Peyer's patch (tissue), 4 donors: ENCODE data around the gene TBXAS1. TPM values are rescaled to one million over a fixed set of nuclear protein-coding genes. Genes with fewer than 3 reads are reported as not detected.
"Not testable (repeated sequence)": the region's sequence is repeated elsewhere in the genome, so short reads cannot be mapped to it uniquely, and the experiment has no call there.

Experiments
- DNase-seq, 3 donors: peaks; one replicate each; pipeline ENCODE4 v3.0.0-alpha.2; 2017 to 2019
- H3K27ac ChIP-seq, 4 donors: fragments of 200-600 bp; sonication (generic); one replicate each; pipeline ENCODE4 v1.5.1; 2016 to 2019
- H3K27me3 ChIP-seq, 2 donors: fragments of 200-600 bp; sonication (generic); one replicate each; pipeline ENCODE4 v1.5.1; 2019
- H3K36me3 ChIP-seq, 3 donors: fragments of 200-600 bp; sonication (generic); one replicate each; pipeline ENCODE4 v1.5.1; 2016 to 2019
- H3K4me1 ChIP-seq, 4 donors: fragments of 200-600 bp; sonication (generic); one replicate each; pipeline ENCODE4 v1.5.1; 2016 to 2019
- H3K4me3 ChIP-seq, 4 donors: fragments of 200-600 bp; sonication (generic); 1 replicate in 3 of 4; 2 replicates in 1 of 4; pipeline ENCODE4 v1.5.1; 2016 to 2019; ENCODE audit warnings: mild to moderate bottlenecking in 1 of 4
- H3K9me3 ChIP-seq, 4 donors: fragments of 200-600 bp; sonication (generic); one replicate each; pipeline ENCODE4 v1.5.1; 2016 to 2019; ENCODE audit warnings: mild to moderate bottlenecking in 1 of 4
- CTCF ChIP-seq, 6 experiments: fragments of 450-650 bp in 4 of 6; fragments of 200-600 bp in 2 of 6; sonication (generic) in 1 of 6; IDR thresholded peaks; one replicate each; pipeline ENCODE4 v1.5.1; 2017 to 2019; ENCODE audit warnings: antibody characterized with exemption in 6 of 6, mild to moderate bottlenecking in 3 of 6, moderate library complexity in 1 of 6
- POLR2A ChIP-seq, 2 donors: fragments of 450-650 bp; IDR thresholded peaks; one replicate each; pipeline ENCODE4 v1.5.1; 2017; ENCODE audit warnings: antibody characterized with exemption in 2 of 2, mild to moderate bottlenecking in 2 of 2, moderate library complexity in 2 of 2
- total RNA-seq, 4 donors: library from RNA; depleted of rRNA; stranded (reverse); fragments of >200 nt; gene quantifications; one replicate each; pipeline ENCODE4 v1.1.0, GENCODE V29; 2016

Gene TBXAS1
- total RNA-seq, 4 donors from 2014 or later: 11.2 to 227 (median 33.9) TPM

GRCh38 chr7:139898483-139898882, 69.4 kb downstream of the TBXAS1 start:
- no peaks in the 10 kb centered on the region for H3K4me1 ChIP-seq
- no peaks in the 10 kb centered on the region for H3K9me3 ChIP-seq
- DNase-seq: no peak
- H3K36me3 ChIP-seq: no peaks in the 10 kb centered on the region
- no peak for TF ChIP-seq POLR2A (IDR thresholded peaks at IDR 0.05)
- no peak for TF ChIP-seq CTCF (IDR thresholded peaks at IDR 0.05)
- no peaks in the 10 kb centered on the region for H3K27me3 ChIP-seq
- no peak overlapping the region for H3K27ac ChIP-seq
- no peak overlapping the region for H3K4me3 ChIP-seq

DNA sequence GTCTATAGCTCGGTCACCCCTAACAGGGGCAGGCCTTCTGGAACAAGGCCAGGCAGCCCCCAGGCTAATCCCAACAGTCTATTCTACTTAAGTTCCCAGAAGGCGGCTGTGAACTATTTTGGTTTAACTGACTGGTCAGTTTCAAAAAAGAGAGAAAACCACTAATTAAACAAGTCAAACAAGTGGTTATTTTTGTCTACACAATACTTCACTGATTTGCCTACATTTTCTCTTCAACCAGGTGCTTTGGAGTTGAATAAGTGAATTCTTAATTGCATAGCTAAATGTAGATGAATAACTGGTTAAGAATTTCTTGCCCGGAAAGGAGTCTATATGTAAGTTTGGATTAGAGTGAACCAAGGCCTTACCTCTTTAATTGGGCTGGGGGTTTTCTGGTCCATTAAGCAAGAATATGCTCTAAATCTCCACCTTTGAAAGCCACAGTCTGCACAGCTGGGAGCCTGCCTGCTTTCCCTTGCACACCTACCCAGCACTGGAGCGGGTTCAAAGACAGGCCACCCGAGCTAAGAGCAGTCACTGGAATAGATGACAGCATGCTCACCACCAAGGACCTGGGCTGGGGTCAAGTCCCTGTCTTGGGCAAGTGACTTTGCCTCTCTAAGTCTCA, 70.4 kb downstream of the TBXAS1 start:
- TF ChIP-seq CTCF (IDR thresholded peaks at IDR 0.05) (no peak), POLR2A (IDR thresholded peaks at IDR 0.05) (no peak)
- no peaks in the 10 kb centered on the region for H3K27me3 ChIP-seq
- H3K4me3 ChIP-seq: no peak overlapping the region
- DNase-seq: no peak
- no peaks in the 10 kb centered on the region for H3K36me3 ChIP-seq
- no peak overlapping the region for H3K27ac ChIP-seq
- H3K4me1 ChIP-seq: no peaks in the 10 kb centered on the region
- no peaks in the 10 kb centered on the region for H3K9me3 ChIP-seq

DNA sequence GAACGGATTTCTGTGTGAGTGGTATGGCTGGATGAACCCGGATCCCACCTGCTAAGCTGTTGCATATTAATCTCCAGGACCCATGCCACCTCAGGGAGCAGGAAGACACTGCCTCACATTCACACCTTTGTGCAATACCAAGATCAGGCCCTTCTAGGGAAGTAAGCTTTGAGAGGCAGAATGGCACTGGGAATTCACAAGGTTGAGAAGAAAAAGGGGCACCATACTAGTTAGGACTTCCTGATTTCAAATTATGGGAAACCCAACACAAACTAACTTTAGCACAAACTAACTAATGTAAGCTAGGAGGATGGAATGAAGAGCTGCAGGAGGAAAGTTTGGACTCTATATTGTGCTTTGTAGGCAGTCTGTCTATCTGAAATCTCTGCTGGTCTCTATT, 71.3 kb downstream of the TBXAS1 start:
- Histone ChIP-seq H3K36me3 (no peaks in the 10 kb centered on the region), H3K4me1 (no peaks in the 10 kb centered on the region), H3K27ac (no peak overlapping the region), H3K4me3 (no peak overlapping the region), H3K9me3 (no peaks in the 10 kb centered on the region), H3K27me3 (no peaks in the 10 kb centered on the region)
- DNase-seq: no peak
- TF ChIP-seq POLR2A (IDR thresholded peaks at IDR 0.05): no peak

DNA sequence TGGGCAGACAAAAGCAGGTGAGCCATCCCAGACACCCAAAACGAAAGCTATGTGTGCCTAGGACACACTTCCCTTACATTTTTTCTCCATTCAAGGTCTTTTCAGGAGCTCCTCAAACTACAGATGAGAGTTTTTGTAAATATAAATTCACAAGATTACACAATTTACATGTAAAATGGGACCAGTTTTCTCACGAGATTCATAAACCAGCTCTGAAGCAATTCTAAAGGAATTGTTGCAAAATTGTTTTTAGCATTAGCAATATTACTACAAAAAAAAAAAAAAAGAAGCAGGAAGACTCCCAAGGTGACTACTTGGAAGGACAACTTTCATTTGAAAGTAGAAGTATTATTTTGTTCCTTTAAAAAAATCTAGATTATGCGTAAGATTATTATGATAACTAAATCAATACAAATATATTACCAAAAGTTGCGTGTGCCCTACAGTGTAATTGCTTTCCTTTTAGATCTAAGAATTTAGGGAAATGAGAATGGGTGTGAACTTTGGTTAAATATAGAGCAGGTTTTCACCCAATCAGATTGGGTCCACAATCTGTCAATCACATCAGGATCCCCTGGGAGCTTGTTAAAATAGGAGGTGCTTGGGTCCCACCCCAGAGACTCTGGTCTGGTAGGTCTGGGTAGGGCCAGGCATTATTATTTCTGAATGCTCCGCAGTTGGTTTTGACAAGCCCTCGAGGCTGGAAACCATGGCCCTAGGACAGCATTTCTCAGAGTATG, 72.2 kb downstream of the TBXAS1 start:
- H3K27ac ChIP-seq: no peak overlapping the region
- TF ChIP-seq CTCF (IDR thresholded peaks at IDR 0.05) (no peak), POLR2A (IDR thresholded peaks at IDR 0.05) (no peak)

GRCh38 chr7:139901901-139902300, 72.8 kb downstream of the TBXAS1 start:
- H3K4me3 ChIP-seq: no peak overlapping the region
- no peak for DNase-seq
- no peaks in the 10 kb centered on the region for H3K27me3 ChIP-seq
- no peak overlapping the region for H3K27ac ChIP-seq
- no peaks in the 10 kb centered on the region for H3K36me3 ChIP-seq
- no peak for TF ChIP-seq CTCF (IDR thresholded peaks at IDR 0.05)
- TF ChIP-seq POLR2A (IDR thresholded peaks at IDR 0.05): no peak
- H3K4me1 ChIP-seq: no peaks in the 10 kb centered on the region
- no peaks in the 10 kb centered on the region for H3K9me3 ChIP-seq

More for the DNA sequence above, 72.2 kb downstream of the TBXAS1 start:
- Histone ChIP-seq H3K4me3 (no peak overlapping the region), H3K27me3 (no peaks in the 10 kb centered on the region), H3K4me1 (no peaks in the 10 kb centered on the region), H3K36me3 (no peaks in the 10 kb centered on the region), H3K9me3 (no peaks in the 10 kb centered on the region)
- no peak for DNase-seq

- no peaks in the 10 kb centered on the region for H3K36me3 ChIP-seq
- no peak overlapping the region for H3K4me3 ChIP-seq
- no peaks in the 10 kb centered on the region for H3K4me1 ChIP-seq
- H3K27me3 ChIP-seq: no peaks in the 10 kb centered on the region
- no peaks in the 10 kb centered on the region for H3K9me3 ChIP-seq
- TF ChIP-seq POLR2A (IDR thresholded peaks at IDR 0.05): no peak
- TF ChIP-seq CTCF (IDR thresholded peaks at IDR 0.05): no peak
- DNase-seq: no peak
- H3K27ac ChIP-seq: no peak overlapping the region
Observed at GRCh38 chr7:139902436-139903102, 73.5 kb downstream of the TBXAS1 start.

DNA sequence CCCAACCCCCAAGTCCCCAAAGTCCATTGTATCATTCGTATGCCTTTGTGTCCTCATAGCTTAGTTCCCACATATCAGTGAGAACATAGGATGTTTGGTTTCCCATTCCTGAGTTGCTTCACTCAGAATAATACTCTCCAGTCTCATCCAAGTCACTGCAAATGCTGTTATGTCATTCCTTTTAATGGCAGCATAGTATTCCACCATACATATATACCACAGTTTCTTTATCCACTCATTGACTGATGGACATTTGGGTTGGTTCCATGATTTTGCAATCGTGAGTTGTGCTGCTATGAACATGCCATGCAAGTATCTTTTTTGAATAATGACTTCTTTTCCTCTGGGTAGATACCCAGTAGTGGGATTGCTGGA, 74.0 kb downstream of the TBXAS1 start:
- H3K27me3 ChIP-seq, DNase-seq, H3K9me3 ChIP-seq, H3K4me1 ChIP-seq, H3K27ac ChIP-seq, H3K36me3 ChIP-seq, H3K4me3 ChIP-seq: not testable (repeated sequence)
